GM19043 (cell line): Measurements from ENCODE around the gene ABCB9.

Source experiments
- ATAC-seq: cut with Tn5 transposase; IDR thresholded peaks from one replicate; pipeline ENCODE4 v1.9.1; 2021; ENCODE audit warnings: low read depth; ENCODE audit not compliant: unreplicated experiment

ABCB9 gene

DNA sequence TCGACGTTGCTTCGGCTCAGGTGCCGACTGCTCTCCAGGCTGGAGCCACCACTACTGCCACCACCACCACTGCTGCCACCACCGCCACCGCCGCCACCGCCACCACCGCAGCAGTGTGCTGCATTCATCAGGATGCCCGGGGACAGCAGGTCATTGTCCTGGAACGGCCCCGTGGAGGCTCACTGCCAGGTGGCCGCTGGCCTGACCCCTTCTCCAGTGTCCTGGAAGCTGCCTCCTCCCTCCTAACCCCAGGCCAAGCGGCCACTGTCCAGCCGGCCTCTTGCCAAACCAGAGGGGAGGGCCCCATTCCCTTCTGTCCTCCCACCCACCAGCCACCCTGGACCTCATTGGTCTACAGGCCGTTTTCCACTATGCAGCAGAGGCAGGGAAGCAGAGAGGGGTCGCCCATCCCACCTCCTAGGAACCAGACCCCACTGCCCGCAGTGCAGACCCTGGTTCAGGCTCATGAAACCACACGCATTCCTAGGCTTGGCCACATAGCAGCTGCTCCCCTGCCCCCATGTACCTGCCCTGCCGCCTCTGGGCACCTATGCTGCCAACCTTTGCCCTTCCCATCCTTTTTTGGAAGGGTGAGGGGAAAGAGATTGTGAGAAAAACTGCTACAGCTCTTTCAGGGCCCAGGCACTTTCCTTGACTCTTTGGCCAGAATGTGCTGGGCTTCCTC, 29.4 kb upstream of the ABCB9 start:
- no peak for ATAC-seq

DNA sequence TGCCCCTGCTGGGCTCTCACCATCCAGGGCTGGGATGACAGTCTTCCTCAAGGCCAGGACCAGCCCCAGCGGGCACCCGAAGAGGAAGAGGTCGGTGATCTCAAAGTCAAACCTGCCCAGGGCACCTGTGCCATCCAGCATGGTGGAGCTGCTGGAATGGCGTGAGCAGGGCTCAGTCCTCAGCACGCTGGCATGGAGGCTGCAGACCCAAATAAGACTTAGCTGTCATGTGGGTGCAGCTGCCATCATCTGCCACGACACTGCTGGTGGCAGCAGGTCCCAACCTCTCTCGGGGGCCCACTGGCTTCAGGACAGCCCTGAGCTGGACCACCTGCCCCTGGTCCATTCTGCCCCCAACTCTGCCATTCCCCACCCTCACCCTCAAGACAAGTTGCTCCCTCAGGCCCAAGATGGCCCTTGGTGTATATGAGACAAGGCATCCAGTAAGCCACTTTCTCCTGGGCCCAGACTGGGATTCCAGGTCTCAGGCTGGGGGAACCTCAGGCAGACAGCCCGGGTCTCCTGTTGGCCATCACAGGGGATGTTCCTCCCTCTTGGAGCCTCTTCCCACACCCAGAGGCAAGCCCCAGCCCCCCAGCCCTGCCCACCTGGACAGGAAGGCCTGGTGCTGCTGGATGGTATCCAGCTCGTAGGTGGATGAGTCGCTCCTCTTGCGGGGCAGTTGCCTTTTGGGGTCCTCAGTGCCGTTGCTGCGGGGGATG, 28.7 kb upstream of the ABCB9 start:
- ATAC-seq, result no peak

- ATAC-seq, result no peak
Measured at GRCh38 chr12:122994140-122994675, 27.9 kb upstream of the ABCB9 start.

DNA sequence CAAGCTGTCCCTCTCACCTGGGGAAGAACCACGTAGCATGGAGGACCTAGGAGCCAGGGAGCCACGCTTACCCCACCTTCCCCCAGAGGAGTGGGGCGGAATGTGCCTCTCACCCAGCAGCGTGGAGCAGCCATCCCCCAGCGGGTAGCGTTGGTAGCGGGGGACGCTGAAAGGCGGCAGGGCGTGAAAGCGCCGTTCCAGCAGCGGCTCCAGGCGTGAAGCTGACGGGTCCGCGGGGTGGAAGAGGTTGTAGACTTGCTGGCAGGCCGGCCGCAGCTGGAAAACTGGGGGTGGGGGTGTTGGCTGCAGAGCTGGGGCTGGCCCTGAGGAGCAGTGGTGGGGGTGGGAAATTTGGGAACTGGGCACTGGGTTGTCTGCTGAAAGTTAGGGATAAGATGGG, 26.1 kb upstream of the ABCB9 start:
- no peak for ATAC-seq

DNA sequence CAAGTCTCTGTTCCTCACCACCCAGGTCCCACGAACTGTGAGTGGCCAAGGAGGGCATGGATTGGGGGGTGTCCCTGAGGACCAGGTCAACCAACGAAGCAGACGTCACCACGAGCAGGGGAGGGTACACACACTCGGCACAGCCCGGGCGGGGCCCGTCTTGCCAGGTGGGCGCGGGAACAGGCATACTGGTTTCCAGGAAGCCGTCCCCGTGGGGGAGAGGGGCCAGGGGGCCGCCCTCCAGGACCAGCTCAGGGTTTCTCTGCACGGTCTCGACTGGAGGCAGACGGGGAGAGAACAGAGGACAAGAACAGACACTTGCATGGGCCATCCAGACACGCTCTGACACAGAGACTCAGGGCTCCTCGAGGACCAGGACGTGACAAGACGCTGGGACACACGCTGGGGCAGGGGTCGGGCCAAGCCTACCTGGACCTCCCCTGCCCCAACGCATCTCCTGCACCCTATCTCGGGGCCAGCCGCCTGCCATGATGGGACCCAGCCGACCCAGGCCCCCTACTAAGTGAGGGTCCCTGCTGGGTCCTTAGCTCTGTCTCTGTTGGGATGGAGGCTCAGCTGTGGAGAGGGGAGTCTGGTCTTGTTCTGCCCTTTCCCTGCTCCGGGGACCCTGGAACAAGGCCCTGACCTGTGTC, 25.5 kb upstream of the ABCB9 start:
- ATAC-seq, result no peak

- ATAC-seq, result no peak
Measured at GRCh38 chr12:122990961-122991622, 24.8 kb upstream of the ABCB9 start.

DNA sequence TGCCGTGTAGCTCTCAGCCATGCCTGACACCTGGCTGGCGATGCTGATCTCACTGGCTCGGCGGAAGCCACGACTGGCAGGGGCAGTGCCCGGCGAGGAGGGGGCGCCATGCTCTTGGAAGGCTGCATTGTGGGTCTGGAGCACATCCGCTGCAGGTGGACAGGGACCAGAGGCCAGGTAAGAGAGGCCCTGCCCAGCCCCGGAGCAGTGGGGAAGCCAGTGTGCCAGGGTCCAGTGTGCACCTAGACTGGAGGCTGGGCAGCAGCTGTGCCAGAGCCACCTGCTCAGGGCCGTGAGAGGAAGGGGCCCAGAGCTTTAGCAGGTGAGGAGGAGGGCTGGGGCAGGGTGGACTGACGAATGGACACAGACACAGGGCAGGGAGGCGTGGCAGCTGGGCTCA, 24.3 kb upstream of the ABCB9 start:
- no peak for ATAC-seq

DNA sequence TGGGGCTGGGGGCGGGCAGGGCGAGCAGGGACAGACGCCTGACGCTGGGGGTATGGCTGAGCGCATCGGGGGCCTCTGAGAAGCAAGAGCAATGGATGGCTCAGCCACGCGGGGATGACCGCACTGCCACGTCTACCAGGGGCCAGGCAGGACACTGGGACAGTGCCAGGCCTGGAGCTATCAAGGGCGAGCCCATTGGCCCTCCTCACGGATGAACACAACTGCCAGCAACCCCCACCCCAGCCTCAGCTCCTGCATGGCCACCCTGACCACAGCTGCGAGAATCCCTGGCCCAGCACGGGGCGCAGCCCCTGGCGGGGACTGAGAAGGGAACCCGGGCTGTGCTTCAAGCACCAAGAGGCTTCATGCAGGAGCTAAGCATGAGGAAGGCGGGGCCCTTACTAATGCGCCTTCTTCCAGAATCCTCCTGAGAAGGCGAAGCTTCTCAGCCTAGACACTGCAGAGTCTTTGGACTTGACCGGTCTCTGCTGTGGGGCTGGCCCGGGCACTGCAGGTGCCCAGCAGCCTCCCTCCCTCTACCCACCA, 23.7 kb upstream of the ABCB9 start:
- ATAC-seq, result no peak

DNA sequence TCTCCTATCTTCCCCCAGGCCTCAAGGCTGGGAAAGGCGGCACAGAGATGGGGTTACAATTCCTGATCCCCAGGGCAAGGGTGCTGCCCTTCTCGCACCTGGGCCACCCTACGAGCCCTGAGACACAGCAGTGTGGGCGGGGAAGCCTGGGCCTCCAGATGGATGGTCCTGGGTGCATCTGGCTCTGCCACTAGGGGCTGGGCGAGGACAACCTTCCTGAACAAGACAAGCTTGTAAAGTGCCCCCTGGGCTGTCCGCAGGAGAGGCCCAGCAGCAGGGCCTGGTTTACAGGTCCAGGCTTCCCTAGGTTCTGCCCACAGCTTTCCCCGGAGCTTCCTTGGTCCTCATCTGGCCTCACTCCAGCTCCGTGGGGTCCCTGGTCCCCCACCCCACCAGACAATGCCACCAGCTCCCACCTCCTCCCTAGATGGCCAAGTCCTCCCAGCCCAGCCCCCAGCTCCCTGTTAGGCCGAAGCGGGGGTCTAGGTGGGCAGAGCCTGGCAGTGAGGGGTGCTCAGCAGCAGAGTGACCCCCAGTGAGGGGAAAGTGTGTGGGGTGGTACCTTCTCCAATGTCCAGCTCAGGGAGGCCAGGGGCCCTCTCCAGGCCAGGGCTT, 23.1 kb upstream of the ABCB9 start:
- ATAC-seq, result no peak

DNA sequence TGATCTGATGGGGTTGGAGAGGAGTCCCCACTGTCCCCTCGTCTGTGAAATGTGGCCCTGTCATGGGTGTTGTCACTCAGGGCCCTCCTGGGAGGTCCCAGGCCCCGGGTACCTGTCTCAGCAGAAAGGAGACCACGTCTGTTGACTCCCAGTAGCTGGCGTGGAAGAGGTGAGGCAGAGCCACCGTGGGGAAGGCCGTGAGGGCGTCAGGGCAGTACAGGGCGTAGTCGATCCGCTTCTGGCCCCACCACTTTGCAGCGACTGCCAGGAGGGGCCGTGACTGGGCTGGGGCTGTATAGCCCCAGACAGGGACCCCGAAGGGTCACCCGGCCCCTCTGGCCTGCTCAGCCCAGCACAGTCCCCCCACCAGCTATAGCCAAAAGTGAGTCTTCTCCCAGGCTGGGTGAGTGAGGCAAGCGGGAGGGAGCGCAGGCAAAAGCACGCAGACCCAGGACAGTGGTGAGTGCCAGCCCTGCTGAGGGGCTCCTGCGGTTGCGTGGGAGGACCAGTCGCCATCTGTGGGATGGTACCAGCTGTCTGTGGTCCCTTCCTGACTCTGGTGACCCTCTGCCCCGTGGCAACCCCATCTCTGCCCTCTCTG, 22.4 kb upstream of the ABCB9 start:
- ATAC-seq, result no peak

GRCh38 chr12:122988036-122988435, 21.8 kb upstream of the ABCB9 start:
- ATAC-seq, result no peak

DNA sequence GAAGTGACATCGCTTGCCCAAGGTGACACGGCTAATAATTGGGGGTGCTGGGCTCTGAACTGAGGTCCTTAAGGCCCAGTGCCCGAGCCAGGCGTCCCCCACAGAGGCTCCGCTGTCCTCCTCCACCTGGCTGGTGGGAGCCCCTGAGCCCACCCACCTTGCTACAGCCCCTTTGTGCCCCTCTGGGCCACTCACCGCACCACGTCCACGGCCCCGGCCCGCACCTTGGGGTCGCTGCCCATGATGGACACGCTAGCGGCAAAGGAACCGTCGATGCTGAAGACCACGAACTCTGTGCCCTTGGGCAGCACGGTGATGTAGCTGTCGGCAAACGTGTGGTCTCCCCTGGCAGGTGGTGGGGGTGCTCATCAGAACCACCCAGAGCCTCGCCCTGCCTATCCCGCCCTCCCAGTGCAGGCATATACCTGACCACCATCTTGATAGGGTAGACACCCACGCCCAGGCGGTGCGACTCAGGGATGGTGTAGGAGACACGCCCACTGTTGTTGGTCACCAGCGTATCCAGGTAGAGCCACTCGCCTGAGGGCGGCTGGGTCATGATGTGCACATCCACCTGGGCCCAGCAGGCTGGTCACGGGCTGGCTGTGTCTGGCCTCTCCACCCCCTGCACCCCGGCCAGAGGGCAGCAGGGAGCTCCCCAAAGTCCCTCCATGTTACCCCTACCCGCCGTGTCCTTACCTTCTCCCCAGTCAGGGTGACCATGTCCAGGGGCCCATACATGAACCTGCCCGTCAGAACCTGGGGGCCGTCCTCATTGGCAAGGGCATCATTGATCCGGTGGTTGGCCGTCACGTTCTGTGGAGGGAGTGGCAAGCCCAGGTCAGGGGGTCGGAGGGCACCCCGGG, 21.1 kb upstream of the ABCB9 start:
- no peak for ATAC-seq

DNA sequence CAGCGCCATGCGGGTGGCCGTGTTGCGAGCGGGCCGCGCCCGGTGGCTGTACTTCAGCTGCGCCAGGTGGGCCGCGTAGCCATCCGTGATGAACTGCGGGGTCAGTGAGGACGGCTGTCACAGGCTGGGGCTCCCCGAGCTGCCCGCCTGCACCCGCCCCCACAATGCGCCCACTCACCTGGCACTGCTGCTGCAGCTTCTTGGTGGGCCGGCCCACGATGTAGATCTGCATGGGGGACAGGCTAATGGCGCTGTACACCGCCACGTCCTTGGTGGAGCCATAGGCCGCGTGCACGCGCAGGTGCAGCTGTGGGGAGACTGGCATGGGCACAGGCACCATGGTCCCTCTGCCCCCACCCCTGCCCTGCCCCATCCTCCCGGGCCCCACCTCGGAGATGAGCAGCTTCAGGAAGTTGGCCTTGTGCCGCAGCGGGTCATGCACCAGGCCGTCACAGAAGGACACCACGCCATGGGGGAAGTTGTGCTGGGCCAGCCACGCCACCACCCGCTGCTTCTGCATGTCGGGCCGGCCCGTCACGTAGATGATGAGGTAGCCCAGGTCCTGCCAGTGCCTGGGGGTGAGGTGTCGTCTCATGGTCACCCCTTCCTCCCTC, 20.1 kb upstream of the ABCB9 start:
- ATAC-seq, result no peak

- ATAC-seq, result no peak
Measured at GRCh38 chr12:122985338-122986257, 19.3 kb upstream of the ABCB9 start.

DNA sequence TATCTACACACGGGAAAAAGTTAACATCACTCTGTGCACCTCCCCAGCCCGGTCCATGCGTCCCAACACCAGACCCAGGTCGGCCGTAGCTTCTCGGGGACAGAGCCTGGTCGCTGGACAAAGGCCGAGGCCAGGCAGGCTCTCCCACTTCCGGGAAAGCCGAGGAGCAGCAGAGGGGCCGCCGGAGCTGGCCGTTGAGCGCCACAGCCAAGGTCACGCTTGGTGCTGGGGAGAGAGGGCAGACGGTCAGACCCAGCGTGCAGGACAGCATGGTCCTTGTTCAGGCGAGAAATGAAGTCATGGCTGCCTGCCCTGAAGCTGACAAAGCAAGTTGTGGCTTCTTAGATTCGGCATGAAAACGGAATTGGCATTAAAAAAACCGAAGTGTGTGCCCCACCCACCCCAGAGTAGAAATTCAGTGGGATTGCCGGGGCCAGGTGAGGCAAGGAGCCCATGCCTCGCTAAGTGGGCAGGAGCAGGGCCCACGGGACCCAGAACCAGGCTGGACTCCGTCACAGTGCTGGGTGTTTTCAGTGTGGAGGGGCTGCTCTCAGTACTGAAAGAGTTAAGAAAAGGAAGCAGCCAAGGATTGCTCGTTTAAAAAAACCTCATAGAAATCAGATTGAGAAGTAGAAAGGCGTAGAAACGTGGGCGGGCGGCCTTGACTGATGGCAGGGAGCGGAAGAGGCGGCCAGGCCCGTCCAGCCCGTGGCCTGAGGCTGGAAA, 18.5 kb upstream of the ABCB9 start:
- ATAC-seq, result no peak

DNA sequence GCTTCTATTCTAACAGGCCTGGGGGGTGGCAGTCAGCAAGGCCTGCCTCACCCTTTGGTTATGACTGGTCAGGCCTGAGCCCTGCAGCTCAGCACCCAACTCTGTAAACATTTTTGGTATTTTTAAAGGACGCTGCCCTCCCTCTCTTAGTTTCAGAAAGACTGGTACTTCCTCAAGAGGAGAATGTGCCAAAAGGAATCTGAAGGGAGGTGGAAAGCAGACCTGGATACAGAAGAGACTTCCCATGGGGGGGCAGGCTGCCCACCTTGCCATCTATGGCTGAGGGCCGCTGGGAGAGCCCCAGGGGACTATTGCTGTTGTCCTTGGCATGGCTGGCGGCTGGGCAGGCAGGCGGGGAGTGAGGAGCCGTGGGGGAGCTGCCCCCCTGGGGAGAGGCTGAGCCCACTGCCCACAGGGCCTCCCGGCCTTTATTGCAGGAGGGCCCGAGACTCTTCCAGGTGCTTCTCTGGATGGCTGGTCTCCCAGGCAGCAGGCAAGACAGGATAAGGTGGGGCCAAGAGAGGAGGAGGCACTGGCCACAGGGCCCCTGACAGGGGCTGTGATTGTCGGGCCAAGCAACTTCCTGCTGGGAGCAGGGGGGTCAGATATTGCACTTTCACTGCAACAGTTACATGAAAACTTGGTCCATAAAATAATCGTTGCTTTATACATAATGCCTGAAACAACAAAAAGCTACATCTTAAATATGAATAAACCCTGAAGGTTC, 17.7 kb upstream of the ABCB9 start:
- ATAC-seq, result no peak
